GM11168 (cell line): ENCODE data around the gene KLK1.
"Not testable (repeated sequence)": the region's sequence is repeated elsewhere in the genome, so short reads cannot be mapped to it uniquely, and the experiment has no call there.

Source experiments
- in situ Hi-C: fragments of 300-500 bp; cut with MboI; formaldehyde crosslinking; loops from one replicate; pipeline ENCODE4 v1.12.0; 2022; ENCODE audit warnings: low sequenced_read_pairs; ENCODE audit not compliant: unreplicated experiment

Gene KLK1

GRCh38 chr19:50817941-50818858, 5.4 kb downstream of the KLK1 start:
- in situ Hi-C loops = no loop called here

DNA sequence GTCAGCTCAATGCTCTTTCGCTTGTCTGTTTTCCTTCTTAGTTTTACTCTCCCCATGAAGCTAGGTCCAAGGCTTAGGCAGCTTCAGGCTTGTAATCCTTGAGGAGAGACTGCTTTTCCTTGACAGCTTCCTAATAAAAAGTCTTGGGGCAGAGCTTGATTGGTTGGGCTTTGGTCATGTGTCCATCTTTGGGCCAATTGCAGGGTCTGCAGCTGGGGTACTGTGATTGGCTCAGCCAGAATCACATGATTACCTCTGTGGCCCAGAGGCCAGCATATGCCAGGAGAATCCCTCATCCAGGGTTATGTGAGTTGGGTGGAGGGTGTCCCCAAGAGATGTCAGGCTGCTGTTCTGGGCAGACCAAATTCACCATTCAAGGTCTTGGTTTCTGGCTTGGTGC, 8.1 kb downstream of the KLK1 start:
- in situ Hi-C loops = no loop called here

GRCh38 chr19:50814883-50815282, 8.7 kb downstream of the KLK1 start:
- in situ Hi-C loops = no loop called here

DNA sequence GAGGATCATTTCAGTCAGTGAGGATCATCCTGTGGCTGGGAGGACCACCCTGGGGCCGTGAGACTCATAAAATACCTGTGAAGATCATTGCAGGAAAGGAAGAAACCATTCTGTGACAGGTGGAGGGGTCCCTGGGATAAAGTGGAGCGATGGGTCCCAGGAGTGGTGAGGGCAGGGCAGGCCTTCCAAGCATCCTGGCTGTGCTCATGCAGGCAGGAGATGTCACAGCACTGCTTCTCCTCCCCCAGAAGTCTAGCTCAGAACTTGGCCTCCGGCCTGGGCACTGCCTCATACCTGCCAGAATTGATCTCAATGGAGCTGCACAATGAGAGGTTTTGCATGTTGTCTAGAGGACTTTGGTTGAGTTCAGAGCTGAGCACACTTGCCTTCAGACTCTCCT, 11.1 kb downstream of the KLK1 start:
- in situ Hi-C loops = no loop called here

DNA sequence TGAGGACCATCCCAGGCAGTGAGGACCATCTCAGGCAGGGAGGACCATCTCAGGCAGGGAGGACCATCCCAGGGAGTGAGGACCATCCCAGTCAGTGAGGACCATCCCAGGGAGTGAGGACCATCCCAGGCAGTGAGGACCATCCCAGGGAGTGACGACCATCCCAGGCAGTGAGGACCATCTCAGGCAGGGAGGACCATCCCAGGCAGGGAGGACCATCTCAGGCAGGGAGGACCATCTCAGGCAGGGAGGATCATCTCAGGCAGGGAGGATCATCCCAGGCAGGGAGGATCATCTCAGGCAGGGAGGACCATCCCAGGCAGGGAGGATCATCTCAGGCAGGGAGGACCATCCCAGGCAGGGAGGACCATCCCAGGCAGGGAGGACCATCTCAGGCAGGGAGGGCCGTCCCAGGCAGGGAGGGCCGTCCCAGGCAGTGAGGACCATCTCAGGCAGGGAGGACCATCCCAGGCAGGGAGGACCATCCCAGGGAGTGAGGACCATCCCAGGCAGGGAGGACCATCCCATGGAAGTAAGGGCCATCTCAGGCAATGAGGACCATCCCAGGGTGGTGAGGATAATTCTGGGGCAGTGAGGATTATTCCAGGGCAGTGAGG, 11.9 kb downstream of the KLK1 start:
- in situ Hi-C loops = not testable (repeated sequence)

DNA sequence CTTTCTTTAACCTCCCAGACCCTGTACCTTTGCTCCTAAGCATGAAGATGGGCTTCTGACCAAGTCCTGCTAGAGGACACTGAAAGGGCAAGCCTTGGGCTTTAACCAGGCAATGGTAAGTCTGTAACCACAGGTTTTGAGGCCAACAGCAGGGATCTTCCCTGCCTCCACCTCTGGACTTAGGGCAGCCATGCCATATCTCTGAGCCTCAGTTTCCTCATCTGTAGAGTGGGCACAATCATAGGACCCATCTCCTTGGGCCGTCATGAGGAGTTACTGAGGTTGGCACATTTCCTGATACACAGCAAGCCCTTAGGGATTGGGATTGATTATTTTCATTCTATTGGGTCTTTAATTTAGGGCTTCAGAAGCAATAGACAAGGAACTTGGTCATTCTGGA, 14.7 kb downstream of the KLK1 start:
- in situ Hi-C loops = no loop called here

GRCh38 chr19:50804420-50805272, 18.9 kb downstream of the KLK1 start:
- in situ Hi-C loops = no loop called here

GRCh38 chr19:50803633-50804419, 19.8 kb downstream of the KLK1 start:
- in situ Hi-C loops = no loop called here

GRCh38 chr19:50801107-50801506, 22.5 kb downstream of the KLK1 start:
- in situ Hi-C loops = no loop called here

DNA sequence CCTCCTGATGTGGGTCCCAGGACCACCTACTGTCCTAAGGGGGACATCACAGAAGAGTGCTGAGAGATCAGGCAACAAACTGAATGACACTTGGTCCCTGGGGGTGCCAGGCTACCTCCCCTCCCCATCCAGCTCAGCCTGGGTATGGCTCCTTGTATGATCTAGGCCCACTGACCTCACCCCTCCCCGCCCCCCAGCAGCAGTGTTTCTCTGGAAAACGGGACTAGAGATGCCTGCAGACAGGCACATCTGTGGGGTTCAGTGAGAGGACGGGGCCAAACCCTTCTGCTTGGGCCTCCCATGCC, 24.1 kb downstream of the KLK1 start:
- in situ Hi-C loops = loop anchor here (25.0 kb wide), 1 partner anchor 437 kb away; the partner anchor contains the start of gene NAPSA

GRCh38 chr19:50798659-50799546, 24.7 kb downstream of the KLK1 start:
- in situ Hi-C loops = loop anchor here (25.0 kb wide), 1 partner anchor 437 kb away; the partner anchor contains the start of gene NAPSA

- in situ Hi-C loops = loop anchor here (25.0 kb wide), 1 partner anchor 436 kb away; the partner anchor contains the start of gene NAPSA
Measured at GRCh38 chr19:50797781-50798658, 25.6 kb downstream of the KLK1 start.

DNA sequence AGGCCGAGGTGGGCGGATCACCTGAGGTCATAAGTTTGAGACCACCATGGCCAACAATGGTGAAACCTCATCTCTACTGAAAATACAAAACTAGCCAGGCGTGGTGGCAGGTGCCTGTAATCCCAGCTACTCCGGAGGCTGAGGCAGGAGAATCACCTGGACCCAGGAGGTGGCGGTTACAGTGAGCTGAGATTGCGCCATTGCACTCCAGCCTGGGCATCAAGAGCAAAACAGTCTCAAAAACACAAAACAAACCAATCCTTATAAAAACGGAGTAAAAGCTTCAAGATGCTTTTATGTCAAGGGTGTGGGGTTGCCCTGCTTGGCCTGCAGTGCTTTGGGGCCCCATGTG, 26.2 kb downstream of the KLK1 start:
- in situ Hi-C loops = loop anchor here (25.0 kb wide), 1 partner anchor 435 kb away; the partner anchor contains the start of gene NAPSA

GRCh38 chr19:50796634-50797428, 26.8 kb downstream of the KLK1 start:
- in situ Hi-C loops = loop anchor here (25.0 kb wide), 1 partner anchor 435 kb away; the partner anchor contains the start of gene NAPSA

- in situ Hi-C loops = loop anchor here (25.0 kb wide), 1 partner anchor 434 kb away; the partner anchor contains the start of gene NAPSA
Measured at GRCh38 chr19:50796128-50796633, 27.4 kb downstream of the KLK1 start.

- in situ Hi-C loops = loop anchor here (25.0 kb wide), 1 partner anchor 433 kb away; the partner anchor contains the start of gene NAPSA
Measured at GRCh38 chr19:50795664-50796073, 27.9 kb downstream of the KLK1 start.
